HuH-7 (cell line): ENCODE data around the gene RNF40.

Experiments
- DNase-seq: peaks from one replicate; pipeline ENCODE4 v3.0.0; 2011; ENCODE audit warnings: low spot score

RNF40 gene

GRCh38 chr16:30740364-30741251 lies 21.5 kb upstream of the RNF40 start:
- DNase-seq = no peak

GRCh38 chr16:30741461-30741914 lies 20.6 kb upstream of the RNF40 start:
- no peak for DNase-seq

- no peak for DNase-seq
Observed at GRCh38 chr16:30743716-30744115, 18.4 kb upstream of the RNF40 start.

- DNase-seq = no peak
Observed at GRCh38 chr16:30744183-30744582, 17.9 kb upstream of the RNF40 start.

- DNase-seq = no peak
Observed at GRCh38 chr16:30745082-30745481, 17.0 kb upstream of the RNF40 start.

- DNase-seq = no peak
Observed at GRCh38 chr16:30746638-30747175, 15.4 kb upstream of the RNF40 start.

- DNase-seq = no peak
Observed at GRCh38 chr16:30747331-30747730, 14.8 kb upstream of the RNF40 start.

GRCh38 chr16:30747799-30748633 lies 14.1 kb upstream of the RNF40 start, which contains the start of gene PHKG2:
PHKG2 (plus strand) TSS chr16:30748425; CDS start chr16:30748821, 396 bp downstream.
- peak; percentile 98 for DNase-seq

GRCh38 chr16:30748634-30749445 lies 13.3 kb upstream of the RNF40 start:
- DNase-seq = peak; percentile 43

GRCh38 chr16:30750201-30750600 lies 11.9 kb upstream of the RNF40 start:
- DNase-seq = no peak

- DNase-seq = no peak
Observed at GRCh38 chr16:30750876-30751465, 11.2 kb upstream of the RNF40 start.

- no peak for DNase-seq
Observed at GRCh38 chr16:30753596-30753995, 8.5 kb upstream of the RNF40 start.

- DNase-seq = no peak
Observed at GRCh38 chr16:30755955-30756780, 6.0 kb upstream of the RNF40 start.

- DNase-seq = no peak
Observed at GRCh38 chr16:30756781-30757100, 5.4 kb upstream of the RNF40 start.

GRCh38 chr16:30757316-30757715 lies 4.8 kb upstream of the RNF40 start:
- no peak for DNase-seq

GRCh38 chr16:30758988-30759491 lies 3.1 kb upstream of the RNF40 start:
- no peak for DNase-seq

GRCh38 chr16:30760001-30760559 lies 2.0 kb upstream of the RNF40 start:
- no peak for DNase-seq

GRCh38 chr16:30760577-30761426 lies 1.3 kb upstream of the RNF40 start:
- no peak for DNase-seq

- no peak for DNase-seq
Observed at GRCh38 chr16:30761427-30761927, 645 bp upstream of the RNF40 start.
